ENCODE results near the gene DISC1.

DISC1 gene

DNA sequence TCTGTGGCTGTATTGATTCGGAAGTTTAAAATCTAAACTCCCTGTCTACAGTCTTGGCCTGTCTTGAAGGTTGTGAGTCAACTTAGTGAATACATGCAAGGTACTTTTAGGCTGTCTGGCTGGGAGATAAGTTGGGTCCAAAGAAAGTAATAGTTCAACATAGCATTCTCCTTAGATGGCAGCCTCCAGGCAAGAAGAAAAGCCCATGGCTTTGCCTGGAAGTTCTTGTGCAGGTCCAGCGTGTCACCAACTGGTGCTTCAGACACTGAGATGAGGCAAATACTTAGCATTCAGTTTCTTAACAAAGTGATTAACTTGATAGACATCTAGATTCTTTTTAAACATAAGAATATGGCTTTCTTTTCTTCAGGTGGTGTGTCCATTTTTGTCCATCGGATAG, 328.2 kb downstream of the DISC1 start:
- TF ChIP-seq CEBPB (IDR thresholded peaks at IDR 0.05) (no peak), REST (IDR thresholded peaks at IDR 0.05; ENCODE audit: low read depth) (no peak), FOXM1 (IDR thresholded peaks at IDR 0.05; ENCODE audit: borderline replicate concordance, low read depth) (no peak), EP300 (IDR thresholded peaks at IDR 0.05; ENCODE audit: borderline replicate concordance) (no peak), CREB1 (IDR thresholded peaks at IDR 0.05; ENCODE audit: low read depth) (no peak), USF1 (IDR thresholded peaks at IDR 0.05) (no peak), TAF1 (IDR thresholded peaks at IDR 0.05; ENCODE audit: low read depth) (no peak), YY1 (IDR thresholded peaks at IDR 0.05; ENCODE audit: low read depth) (no peak), RAD21 (IDR thresholded peaks at IDR 0.05; ENCODE audit: low read depth) (no peak), TCF12 (IDR thresholded peaks at IDR 0.05; ENCODE audit: low read depth) (no peak), NFIC (IDR thresholded peaks at IDR 0.05) (no peak), TEAD4 (IDR thresholded peaks at IDR 0.05) (no peak), EGR1 (IDR thresholded peaks at IDR 0.05) (no peak), ZBTB7A (IDR thresholded peaks at IDR 0.05; ENCODE audit: low read depth) (no peak)
- TF ChIP-seq, protein P1, sequence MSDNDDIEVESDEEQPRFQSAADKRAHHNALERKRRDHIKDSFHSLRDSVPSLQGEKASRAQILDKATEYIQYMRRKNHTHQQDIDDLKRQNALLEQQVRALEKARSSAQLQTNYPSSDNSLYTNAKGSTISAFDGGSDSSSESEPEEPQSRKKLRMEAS (IDR thresholded peaks at IDR 0.05), result no peak

- no peak for TF ChIP-seq CREB1 (IDR thresholded peaks at IDR 0.05; ENCODE audit: low read depth)
- TF ChIP-seq USF1 (IDR thresholded peaks at IDR 0.05), result no peak
- no peak for TF ChIP-seq TCF12 (IDR thresholded peaks at IDR 0.05; ENCODE audit: low read depth)
- TF ChIP-seq TEAD4 (IDR thresholded peaks at IDR 0.05), result no peak
- TF ChIP-seq ZBTB7A (IDR thresholded peaks at IDR 0.05; ENCODE audit: low read depth), result no peak
- no peak for TF ChIP-seq NFIC (IDR thresholded peaks at IDR 0.05)
- no peak for TF ChIP-seq TAF1 (IDR thresholded peaks at IDR 0.05; ENCODE audit: low read depth)
- TF ChIP-seq FOXM1 (IDR thresholded peaks at IDR 0.05; ENCODE audit: borderline replicate concordance, low read depth), result no peak
Measured at GRCh38 chr1:231957359-231957758, 330.8 kb downstream of the DISC1 start.

DNA sequence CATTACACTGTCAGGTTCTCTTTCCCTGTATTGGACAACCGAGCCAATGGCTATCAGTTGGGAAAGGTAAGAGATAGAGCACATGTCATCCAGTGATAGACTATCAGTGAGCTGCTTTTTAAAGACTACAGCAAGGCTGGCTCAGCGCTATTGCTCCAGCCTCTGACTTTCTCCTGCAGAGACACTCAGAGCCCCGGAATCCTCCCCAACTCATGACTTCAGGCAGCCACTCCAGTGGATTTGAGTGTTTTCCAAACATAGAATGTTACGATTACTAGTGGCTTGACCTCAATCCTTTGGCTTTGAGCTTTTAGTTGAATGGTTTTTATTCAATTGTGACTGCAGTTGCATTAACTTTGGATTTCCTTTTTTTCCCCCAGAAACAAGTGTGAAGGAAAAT, 331.9 kb downstream of the DISC1 start:
- TF ChIP-seq USF1 (IDR thresholded peaks at IDR 0.05) (no peak), NFIC (IDR thresholded peaks at IDR 0.05) (no peak), TAF1 (IDR thresholded peaks at IDR 0.05; ENCODE audit: low read depth) (no peak), RAD21 (IDR thresholded peaks at IDR 0.05; ENCODE audit: low read depth) (no peak), ZBTB7A (IDR thresholded peaks at IDR 0.05; ENCODE audit: low read depth) (no peak), CREB1 (IDR thresholded peaks at IDR 0.05; ENCODE audit: low read depth) (no peak), TCF12 (IDR thresholded peaks at IDR 0.05; ENCODE audit: low read depth) (no peak), EGR1 (IDR thresholded peaks at IDR 0.05) (no peak), FOXM1 (IDR thresholded peaks at IDR 0.05; ENCODE audit: borderline replicate concordance, low read depth) (no peak), EP300 (IDR thresholded peaks at IDR 0.05; ENCODE audit: borderline replicate concordance) (no peak), YY1 (IDR thresholded peaks at IDR 0.05; ENCODE audit: low read depth) (no peak), REST (IDR thresholded peaks at IDR 0.05; ENCODE audit: low read depth) (no peak), TEAD4 (IDR thresholded peaks at IDR 0.05) (no peak), CEBPB (IDR thresholded peaks at IDR 0.05) (no peak)
- TF ChIP-seq, protein P1 (IDR thresholded peaks at IDR 0.05), result no peak

DNA sequence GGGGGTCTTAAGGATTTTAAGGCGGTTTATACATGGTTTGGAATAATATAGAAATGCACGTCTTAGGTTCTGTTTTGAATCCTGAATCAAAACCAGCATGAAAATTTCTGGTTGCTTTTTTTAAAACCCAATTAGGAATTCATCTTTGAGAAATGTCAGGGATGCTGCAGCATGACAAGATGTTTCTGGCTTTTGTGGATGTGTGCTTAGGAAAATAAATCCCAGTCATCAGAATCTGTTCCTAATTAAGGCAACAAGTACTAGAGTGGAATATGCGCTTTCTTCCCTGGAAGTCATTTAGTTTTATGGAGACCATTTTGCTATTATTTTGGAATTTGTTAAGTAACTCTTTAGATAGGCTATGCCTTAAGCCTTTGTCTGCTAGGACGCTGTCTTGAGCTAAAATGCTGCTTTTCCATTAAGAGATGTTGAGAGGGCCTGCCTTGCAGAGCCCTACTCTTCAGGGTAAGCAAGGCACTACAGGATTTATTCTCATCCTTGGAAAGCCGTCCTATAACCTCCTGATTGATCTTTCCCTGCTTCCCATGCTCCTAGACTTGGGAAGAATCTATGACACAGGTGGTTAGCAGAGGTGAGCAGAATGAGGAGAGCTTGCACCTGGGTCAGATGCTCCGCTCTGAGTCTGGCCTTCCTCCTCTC, 332.8 kb downstream of the DISC1 start:
- no peak for TF ChIP-seq TAF1 (IDR thresholded peaks at IDR 0.05; ENCODE audit: low read depth)
- TF ChIP-seq TEAD4 (IDR thresholded peaks at IDR 0.05), result no peak
- no peak for TF ChIP-seq FOXM1 (IDR thresholded peaks at IDR 0.05; ENCODE audit: borderline replicate concordance, low read depth)
- no peak for TF ChIP-seq CREB1 (IDR thresholded peaks at IDR 0.05; ENCODE audit: low read depth)
- TF ChIP-seq, protein P1 (IDR thresholded peaks at IDR 0.05), result no peak
- no peak for TF ChIP-seq NFIC (IDR thresholded peaks at IDR 0.05)
- no peak for TF ChIP-seq EP300 (IDR thresholded peaks at IDR 0.05; ENCODE audit: borderline replicate concordance)
- TF ChIP-seq TCF12 (IDR thresholded peaks at IDR 0.05; ENCODE audit: low read depth), result no peak
- no peak for TF ChIP-seq CEBPB (IDR thresholded peaks at IDR 0.05)
- TF ChIP-seq YY1 (IDR thresholded peaks at IDR 0.05; ENCODE audit: low read depth), result no peak
- TF ChIP-seq USF1 (IDR thresholded peaks at IDR 0.05), result no peak
- no peak for TF ChIP-seq ZBTB7A (IDR thresholded peaks at IDR 0.05; ENCODE audit: low read depth)
- no peak for TF ChIP-seq EGR1 (IDR thresholded peaks at IDR 0.05)
- TF ChIP-seq RAD21 (IDR thresholded peaks at IDR 0.05; ENCODE audit: low read depth), result no peak
- no peak for TF ChIP-seq REST (IDR thresholded peaks at IDR 0.05; ENCODE audit: low read depth)

All from Ishikawa (cell line).